Kidney (tissue), 14 donors: ENCODE results near the gene IMP4. TPM values are rescaled to one million over a fixed set of nuclear protein-coding genes. Genes with fewer than 3 reads are reported as not detected.

Experiments used
- DNase-seq, 5 donors: peaks; one replicate each; pipeline ENCODE4 v3.0.0-alpha.2; 2013 to 2020
- FAIRE-seq: peaks from 2 replicates; lab custom pipeline; 2012; peaks lifted over from hg19 to GRCh38; lab: Jason Lieb, UNC
- H3K27ac ChIP-seq, 2 donors: one replicate each; pipeline ENCODE4 v1.7.0; 2013; ENCODE audit warnings: low read depth in 2 of 2, low read length in 2 of 2, inconsistent platforms in 1 of 2
- H3K27me3 ChIP-seq: one replicate; pipeline ENCODE4 v1.7.1; 2013; ENCODE audit warnings: low read length, inconsistent platforms; ENCODE audit not compliant: control insufficient read depth, insufficient read depth
- H3K36me3 ChIP-seq, 3 donors: one replicate each; pipeline versions ENCODE4 v1.7.0 to v1.7.1; 2013; ENCODE audit warnings: low read length in 3 of 3, control low read depth in 1 of 3, inconsistent platforms in 1 of 3; ENCODE audit not compliant: insufficient read depth in 3 of 3, control insufficient read depth in 2 of 3
- H3K4me1 ChIP-seq, 3 donors: one replicate each; pipeline versions ENCODE4 v1.7.0 to v1.7.1; 2013; ENCODE audit warnings: low read length in 3 of 3, inconsistent platforms in 1 of 3, low read depth in 1 of 3; ENCODE audit not compliant: control insufficient read depth in 2 of 3, insufficient read depth in 2 of 3
- H3K4me3 ChIP-seq, 3 donors: one replicate each; pipeline versions ENCODE4 v1.7.0 to v1.8.1; 2013; ENCODE audit warnings: low read length in 3 of 3, control low read depth in 1 of 3, inconsistent platforms in 1 of 3
- H3K9ac ChIP-seq, 3 donors: one replicate each; pipeline versions ENCODE4 v1.7.0 to v1.7.1; 2013; ENCODE audit warnings: low read length in 3 of 3, control low read depth in 1 of 3, inconsistent platforms in 1 of 3
- H3K9me3 ChIP-seq, 3 donors: one replicate each; pipeline versions ENCODE4 v1.7.0 to v1.7.1; 2013; ENCODE audit warnings: low read length in 3 of 3, control low read depth in 1 of 3, inconsistent platforms in 1 of 3; ENCODE audit not compliant: control insufficient read depth in 2 of 3, insufficient read depth in 1 of 3
- intact Hi-C: fragments of 100-400 bp; cut with DNase I; formaldehyde crosslinking; loops from one replicate; pipeline ENCODE4 v1.11.1; 2022
- polyA plus RNA-seq: library from polyadenylated mRNA; stranded (reverse); fragments of 350-450 nt; fragmentation: Illumina TruSeq; extraction: RNeasy Lipid Tissue Mini Kit (QIAGEN cat#74804); gene quantifications from one replicate; pipeline ENCODE4 v1.2.3, GENCODE V29; 2014; ENCODE audit warnings: low read depth, low replicate concordance; ENCODE audit not compliant: insufficient read depth
- total RNA-seq: library from RNA; stranded (reverse); fragmentation: NEBNext Ultra II Directional; extraction: Animal tissue kit (Norgen Biotek cat#: 25700); gene quantifications from one replicate; pipeline ENCODE4 v1.2.1, GENCODE V29; 2021
- TF ChIP-seq, protein P1 (sequence below): IDR thresholded peaks from 3 replicates; pipeline ENCODE4 v1.5.1; 2012; ENCODE audit warnings: mild to moderate bottlenecking, moderate library complexity, borderline replicate concordance; ENCODE audit not compliant: insufficient read depth; ENCODE audit errors: extremely low read depth
- donor health status: control.
- donor health status: control.
- donor health status: control.
- donor health status: control.
- donor health status: control.
- donor health status: DM: yes; HTN: yes; CAD: no.
- donor health status: Normal renal cell carcinoma (clear cell type).

Gene IMP4
- total and polyA plus RNA-seq, 2 donors from 2014 or later: 59.7 to 60.1 TPM

DNA sequence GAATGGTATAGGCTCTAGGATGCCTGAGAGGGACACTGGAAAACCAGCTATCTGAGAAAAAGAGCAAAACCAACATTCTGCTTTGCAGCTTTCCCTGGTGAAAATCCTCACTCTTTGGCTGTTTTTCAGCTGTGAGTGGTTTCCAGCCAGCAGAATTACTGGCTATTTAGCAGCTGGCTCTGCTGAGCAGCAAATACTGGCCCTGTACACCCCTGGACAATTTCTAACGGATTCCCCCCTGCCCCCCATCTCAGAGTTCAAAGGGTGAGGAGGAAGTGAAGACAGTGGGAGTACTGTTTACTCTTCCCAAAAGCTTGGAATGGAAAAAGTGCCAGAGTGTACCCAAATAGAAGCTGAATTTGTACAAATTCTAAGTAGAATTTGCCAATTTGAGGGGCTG is 26.1 kb upstream of the IMP4 start:
- Histone ChIP-seq H3K4me1 (no peaks in the 10 kb centered on the region), H3K36me3 (no peaks in the 10 kb centered on the region), H3K9me3 (no peaks in the 10 kb centered on the region), H3K4me3 (no peak overlapping the region), H3K27ac (no peak overlapping the region), H3K27me3 (no peaks in the 10 kb centered on the region), H3K9ac (no peak overlapping the region)
- no peak for FAIRE-seq
- peak in 1 of 5 donors; percentile 18 for DNase-seq
- TF ChIP-seq, protein P1, sequence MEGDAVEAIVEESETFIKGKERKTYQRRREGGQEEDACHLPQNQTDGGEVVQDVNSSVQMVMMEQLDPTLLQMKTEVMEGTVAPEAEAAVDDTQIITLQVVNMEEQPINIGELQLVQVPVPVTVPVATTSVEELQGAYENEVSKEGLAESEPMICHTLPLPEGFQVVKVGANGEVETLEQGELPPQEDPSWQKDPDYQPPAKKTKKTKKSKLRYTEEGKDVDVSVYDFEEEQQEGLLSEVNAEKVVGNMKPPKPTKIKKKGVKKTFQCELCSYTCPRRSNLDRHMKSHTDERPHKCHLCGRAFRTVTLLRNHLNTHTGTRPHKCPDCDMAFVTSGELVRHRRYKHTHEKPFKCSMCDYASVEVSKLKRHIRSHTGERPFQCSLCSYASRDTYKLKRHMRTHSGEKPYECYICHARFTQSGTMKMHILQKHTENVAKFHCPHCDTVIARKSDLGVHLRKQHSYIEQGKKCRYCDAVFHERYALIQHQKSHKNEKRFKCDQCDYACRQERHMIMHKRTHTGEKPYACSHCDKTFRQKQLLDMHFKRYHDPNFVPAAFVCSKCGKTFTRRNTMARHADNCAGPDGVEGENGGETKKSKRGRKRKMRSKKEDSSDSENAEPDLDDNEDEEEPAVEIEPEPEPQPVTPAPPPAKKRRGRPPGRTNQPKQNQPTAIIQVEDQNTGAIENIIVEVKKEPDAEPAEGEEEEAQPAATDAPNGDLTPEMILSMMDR: no peak
- intact Hi-C loops: no loop called here

DNA sequence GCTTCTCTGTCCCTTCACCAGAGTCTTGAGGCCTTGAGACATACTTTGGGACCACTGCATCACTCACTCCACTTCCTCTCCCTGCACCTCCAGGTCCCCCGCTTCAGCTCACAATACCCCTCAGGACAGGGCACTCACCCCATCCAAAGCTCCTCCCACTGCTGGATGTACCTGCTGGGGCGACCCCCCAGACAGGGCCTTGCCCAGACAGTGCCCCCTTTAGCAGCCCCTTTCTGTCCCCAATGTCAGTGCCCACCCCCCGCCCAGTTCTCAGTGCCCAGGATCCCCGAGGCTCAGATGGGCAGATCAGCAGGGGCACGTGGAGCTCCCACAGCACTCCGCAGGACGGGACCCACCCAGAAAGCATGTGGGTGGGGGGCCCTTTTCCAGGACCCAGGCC is 23.8 kb upstream of the IMP4 start:
- intact Hi-C loops: no loop called here
- DNase-seq: no peak
- TF ChIP-seq, protein P1: no peak
- H3K36me3 ChIP-seq: no peaks in the 10 kb centered on the region
- H3K9me3 ChIP-seq: no peaks in the 10 kb centered on the region
- H3K27ac ChIP-seq: no peak overlapping the region
- H3K27me3 ChIP-seq: no peaks in the 10 kb centered on the region
- no peak for FAIRE-seq
- no peak overlapping the region for H3K9ac ChIP-seq
- H3K4me1 ChIP-seq: no peaks in the 10 kb centered on the region
- H3K4me3 ChIP-seq: no peak overlapping the region

DNA sequence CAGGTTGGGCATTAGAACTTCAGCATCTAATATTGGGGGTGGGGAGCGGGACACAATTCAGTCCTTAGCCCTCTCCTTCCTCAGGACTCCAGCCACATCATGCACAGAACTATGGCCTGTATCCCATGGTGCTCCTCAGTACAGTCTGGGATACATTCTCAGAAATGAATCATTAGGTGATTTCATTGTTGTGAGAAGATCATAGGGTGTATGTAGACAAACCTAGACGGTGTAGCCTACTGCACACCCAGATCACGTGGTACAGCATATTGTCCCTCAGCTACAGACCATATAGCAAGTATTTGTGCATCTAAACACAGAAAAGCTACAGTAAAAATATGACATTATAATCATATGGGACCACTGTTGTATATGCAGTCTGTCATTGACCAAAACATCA is 23.2 kb upstream of the IMP4 start:
- H3K9me3 ChIP-seq: no peaks in the 10 kb centered on the region
- no peak overlapping the region for H3K4me3 ChIP-seq
- no peak overlapping the region for H3K9ac ChIP-seq
- TF ChIP-seq, protein P1: no peak
- H3K4me1 ChIP-seq: no peaks in the 10 kb centered on the region
- intact Hi-C loops: no loop called here
- no peak overlapping the region for H3K27ac ChIP-seq
- H3K27me3 ChIP-seq: no peaks in the 10 kb centered on the region
- FAIRE-seq: no peak
- no peaks in the 10 kb centered on the region for H3K36me3 ChIP-seq
- no peak for DNase-seq
